A549 (cell line): ENCODE data around the gene PLPP3.

Source experiments
- HDAC2 ChIP-seq: fragments of 200-600 bp; sonication (generic); IDR thresholded peaks from 2 replicates; pipeline ENCODE4 v1.6.1; 2016
- RFX5 ChIP-seq: fragments of 450-650 bp; IDR thresholded peaks from 2 replicates; pipeline ENCODE4 v1.7.1; 2014; ENCODE audit warnings: antibody characterized with exemption, mild to moderate bottlenecking, moderate library complexity
- RNF2 ChIP-seq: fragments of 200-600 bp; sonication (generic); IDR thresholded peaks from 2 replicates; pipeline ENCODE4 v1.6.1; 2016; ENCODE audit warnings: low read depth, mild to moderate bottlenecking, antibody characterized with exemption, moderate library complexity, borderline replicate concordance

DNA sequence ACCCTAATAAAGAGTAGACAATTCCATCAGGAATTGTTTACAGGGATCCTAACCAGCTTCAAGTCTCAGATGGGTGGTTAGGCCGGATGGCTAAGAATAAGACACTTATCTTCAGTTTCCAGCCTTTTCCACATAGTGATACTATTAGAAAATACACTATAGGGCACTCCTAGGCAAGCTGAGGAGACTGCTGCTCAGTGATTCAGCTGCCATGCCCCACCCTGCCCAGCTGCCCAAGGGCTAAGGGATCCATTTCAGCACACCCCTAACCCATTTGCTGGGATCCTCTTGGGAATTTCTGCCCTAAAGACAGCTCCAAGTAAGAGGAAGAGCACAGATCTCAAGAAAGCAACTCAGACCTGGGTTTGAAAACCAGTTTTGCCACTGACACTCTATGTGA lies 31.9 kb downstream of the PLPP3 start:
- TF ChIP-seq HDAC2 (no peak), RNF2 (no peak), RFX5 (no peak)
